ENCODE data around the gene DYRK1B.
"Not testable (repeated sequence)": the region's sequence is repeated elsewhere in the genome, so short reads cannot be mapped to it uniquely, and the experiment has no call there.

Gene DYRK1B

GRCh38 chr19:39833464-39834286 lies at the start of gene DYRK1B:
TSS of gene DYRK1B (minus strand) at chr19:39834162. CDS start at chr19:39831867, 2,295 bp downstream.
- peak; percentile 98 for DNase-seq (ENCODE audit: low spot score)

- not testable (repeated sequence) for DNase-seq (ENCODE audit: low spot score)
These were observed 48.7 kb upstream of the DYRK1B start for GRCh38 chr19:39882645-39883044.

GRCh38 chr19:39881495-39882110 lies 47.6 kb upstream of the DYRK1B start:
- peak; percentile 25 for DNase-seq (ENCODE audit: low spot score)

GRCh38 chr19:39880241-39880640 lies 46.3 kb upstream of the DYRK1B start:
- DNase-seq (ENCODE audit: low spot score): not testable (repeated sequence)

- DNase-seq (ENCODE audit: low spot score): not testable (repeated sequence)
These were observed 45.8 kb upstream of the DYRK1B start for GRCh38 chr19:39879796-39880195.

GRCh38 chr19:39878866-39879265 lies 44.9 kb upstream of the DYRK1B start:
- DNase-seq (ENCODE audit: low spot score): not testable (repeated sequence)

GRCh38 chr19:39878398-39878797 lies 44.4 kb upstream of the DYRK1B start:
- DNase-seq (ENCODE audit: low spot score): no peak

- DNase-seq (ENCODE audit: low spot score): not testable (repeated sequence)
These were observed 44.0 kb upstream of the DYRK1B start for GRCh38 chr19:39877982-39878381.

GRCh38 chr19:39877488-39877887 lies 43.5 kb upstream of the DYRK1B start:
- peak; percentile 33 for DNase-seq (ENCODE audit: low spot score)

- DNase-seq (ENCODE audit: low spot score): not testable (repeated sequence)
These were observed 42.5 kb upstream of the DYRK1B start for GRCh38 chr19:39876486-39876885.

GRCh38 chr19:39875401-39875864 lies 41.5 kb upstream of the DYRK1B start:
- not testable (repeated sequence) for DNase-seq (ENCODE audit: low spot score)

GRCh38 chr19:39874404-39874803 lies 40.4 kb upstream of the DYRK1B start:
- DNase-seq (ENCODE audit: low spot score): no peak

- DNase-seq (ENCODE audit: low spot score): no peak
These were observed 39.4 kb upstream of the DYRK1B start for GRCh38 chr19:39873385-39873784.

- DNase-seq (ENCODE audit: low spot score): no peak
These were observed 38.2 kb upstream of the DYRK1B start for GRCh38 chr19:39871886-39872866.

- DNase-seq (ENCODE audit: low spot score): no peak
These were observed 37.4 kb upstream of the DYRK1B start for GRCh38 chr19:39871362-39871761.

- DNase-seq (ENCODE audit: low spot score): no peak
These were observed 36.4 kb upstream of the DYRK1B start for GRCh38 chr19:39870171-39870971.

- no peak for DNase-seq (ENCODE audit: low spot score)
These were observed 34.0 kb upstream of the DYRK1B start for GRCh38 chr19:39867952-39868351.

GRCh38 chr19:39867133-39867532 lies 33.2 kb upstream of the DYRK1B start:
- DNase-seq (ENCODE audit: low spot score): no peak

- DNase-seq (ENCODE audit: low spot score): no peak
These were observed 32.0 kb upstream of the DYRK1B start for GRCh38 chr19:39865953-39866352.

- DNase-seq (ENCODE audit: low spot score): no peak
These were observed 31.2 kb upstream of the DYRK1B start for GRCh38 chr19:39865186-39865585.

- DNase-seq (ENCODE audit: low spot score): no peak
These were observed 30.2 kb upstream of the DYRK1B start for GRCh38 chr19:39864118-39864517.
